Thyroid gland (tissue), 4 donors: ENCODE data around the gene BACH2. TPM values are rescaled to one million over a fixed set of nuclear protein-coding genes. Genes with fewer than 3 reads are reported as not detected.

Source experiments
- DNase-seq, 2 donors: peaks; one replicate each; pipeline ENCODE4 v3.0.0-alpha.2; 2019
- H3K27ac ChIP-seq, 3 donors: fragments of 200-600 bp; sonication (generic); 1 replicate in 2 of 3; 2 replicates in 1 of 3; pipeline ENCODE4 v1.5.1; 2016 to 2019; ENCODE audit warnings: mild to moderate bottlenecking in 1 of 3, moderate library complexity in 1 of 3
- H3K27me3 ChIP-seq: fragments of 200-600 bp; sonication (generic); one replicate; pipeline ENCODE4 v1.5.1; 2019
- H3K36me3 ChIP-seq, 2 donors: fragments of 200-600 bp; sonication (generic); one replicate each; pipeline ENCODE4 v1.5.1; 2016 to 2019
- H3K4me1 ChIP-seq, 2 donors: fragments of 200-600 bp; sonication (generic); one replicate each; pipeline ENCODE4 v1.5.1; 2017 to 2019
- H3K4me3 ChIP-seq, 3 donors: fragments of 200-600 bp; sonication (generic); replicated peaks in 1 of 3; 1 replicate in 2 of 3; 2 replicates in 1 of 3; pipeline ENCODE4 v1.5.1; 2016; ENCODE audit warnings: mild to moderate bottlenecking in 1 of 3
- H3K9me3 ChIP-seq: fragments of 200-600 bp; sonication (generic); one replicate; pipeline ENCODE4 v1.5.1; 2017
- POLR2A ChIP-seq, 2 donors: fragments of 450-650 bp; IDR thresholded peaks; one replicate each; pipeline ENCODE4 v1.6.1; 2017; ENCODE audit warnings: antibody characterized with exemption in 2 of 2, mild to moderate bottlenecking in 2 of 2, moderate library complexity in 1 of 2
- WGBS, 2 donors: methylation state at CpG; one replicate each; pipeline ENCODE4 v1.1.5; 2017; 5-methylcytosine and 5-hydroxymethylcytosine counted together
- intact Hi-C: fragments of 100-400 bp; cut with DNase I; formaldehyde crosslinking; loops from one replicate; pipeline ENCODE4 v1.15.1; 2023
- total RNA-seq, 4 donors: library from RNA; depleted of rRNA; stranded (reverse); fragments of >200 nt; gene quantifications; one replicate each; pipeline ENCODE4 v1.2.3, GENCODE V29; 2016
- TF ChIP-seq, protein P1 (sequence below), 6 experiments: fragments of 200-600 bp in 3 of 6; fragments of 450-650 bp in 3 of 6; sonication (generic) in 3 of 6; IDR thresholded peaks; one replicate each; pipeline ENCODE4 v1.5.1; 2016 to 2019; ENCODE audit warnings: antibody characterized with exemption in 6 of 6, mild to moderate bottlenecking in 2 of 6, inconsistent platforms in 1 of 6, moderate library complexity in 1 of 6

BACH2 gene
- total RNA-seq, 4 donors from 2014 or later: 0.98 to 6.6 (median 3.9) TPM

- no peak for TF ChIP-seq POLR2A (IDR thresholded peaks at IDR 0.05)
- TF ChIP-seq, protein P1, sequence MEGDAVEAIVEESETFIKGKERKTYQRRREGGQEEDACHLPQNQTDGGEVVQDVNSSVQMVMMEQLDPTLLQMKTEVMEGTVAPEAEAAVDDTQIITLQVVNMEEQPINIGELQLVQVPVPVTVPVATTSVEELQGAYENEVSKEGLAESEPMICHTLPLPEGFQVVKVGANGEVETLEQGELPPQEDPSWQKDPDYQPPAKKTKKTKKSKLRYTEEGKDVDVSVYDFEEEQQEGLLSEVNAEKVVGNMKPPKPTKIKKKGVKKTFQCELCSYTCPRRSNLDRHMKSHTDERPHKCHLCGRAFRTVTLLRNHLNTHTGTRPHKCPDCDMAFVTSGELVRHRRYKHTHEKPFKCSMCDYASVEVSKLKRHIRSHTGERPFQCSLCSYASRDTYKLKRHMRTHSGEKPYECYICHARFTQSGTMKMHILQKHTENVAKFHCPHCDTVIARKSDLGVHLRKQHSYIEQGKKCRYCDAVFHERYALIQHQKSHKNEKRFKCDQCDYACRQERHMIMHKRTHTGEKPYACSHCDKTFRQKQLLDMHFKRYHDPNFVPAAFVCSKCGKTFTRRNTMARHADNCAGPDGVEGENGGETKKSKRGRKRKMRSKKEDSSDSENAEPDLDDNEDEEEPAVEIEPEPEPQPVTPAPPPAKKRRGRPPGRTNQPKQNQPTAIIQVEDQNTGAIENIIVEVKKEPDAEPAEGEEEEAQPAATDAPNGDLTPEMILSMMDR (IDR thresholded peaks at IDR 0.05): no peak
- intact Hi-C loops: no loop called here
- DNase-seq: no peak
- Histone ChIP-seq H3K9me3 (no peaks in the 10 kb centered on the region), H3K4me3 (no peak overlapping the region), H3K36me3 (no peaks in the 10 kb centered on the region), H3K4me1 (no peaks in the 10 kb centered on the region), H3K27ac (no peak overlapping the region), H3K27me3 (no peaks in the 10 kb centered on the region)
- WGBS, 2 donors: 80% methylated on average over 5 of the region's 5 CpGs
These were observed 139.8 kb downstream of the BACH2 start for GRCh38 chr6:90156861-90157260.

GRCh38 chr6:90154755-90155470, 141.7 kb downstream of the BACH2 start:
- no peak for TF ChIP-seq POLR2A (IDR thresholded peaks at IDR 0.05)
- TF ChIP-seq, protein P1 (IDR thresholded peaks at IDR 0.05): no peak
- DNase-seq: no peak
- no peaks in the 10 kb centered on the region for H3K4me1 ChIP-seq
- H3K9me3 ChIP-seq: no peaks in the 10 kb centered on the region
- H3K4me3 ChIP-seq: no peak overlapping the region
- 80 to 92% methylated on average over 8 of the region's 8 CpGs for WGBS, 2 donors
- no peaks in the 10 kb centered on the region for H3K27me3 ChIP-seq
- intact Hi-C loops: no loop called here
- H3K36me3 ChIP-seq: no peaks in the 10 kb centered on the region
- no peak overlapping the region for H3K27ac ChIP-seq

DNA sequence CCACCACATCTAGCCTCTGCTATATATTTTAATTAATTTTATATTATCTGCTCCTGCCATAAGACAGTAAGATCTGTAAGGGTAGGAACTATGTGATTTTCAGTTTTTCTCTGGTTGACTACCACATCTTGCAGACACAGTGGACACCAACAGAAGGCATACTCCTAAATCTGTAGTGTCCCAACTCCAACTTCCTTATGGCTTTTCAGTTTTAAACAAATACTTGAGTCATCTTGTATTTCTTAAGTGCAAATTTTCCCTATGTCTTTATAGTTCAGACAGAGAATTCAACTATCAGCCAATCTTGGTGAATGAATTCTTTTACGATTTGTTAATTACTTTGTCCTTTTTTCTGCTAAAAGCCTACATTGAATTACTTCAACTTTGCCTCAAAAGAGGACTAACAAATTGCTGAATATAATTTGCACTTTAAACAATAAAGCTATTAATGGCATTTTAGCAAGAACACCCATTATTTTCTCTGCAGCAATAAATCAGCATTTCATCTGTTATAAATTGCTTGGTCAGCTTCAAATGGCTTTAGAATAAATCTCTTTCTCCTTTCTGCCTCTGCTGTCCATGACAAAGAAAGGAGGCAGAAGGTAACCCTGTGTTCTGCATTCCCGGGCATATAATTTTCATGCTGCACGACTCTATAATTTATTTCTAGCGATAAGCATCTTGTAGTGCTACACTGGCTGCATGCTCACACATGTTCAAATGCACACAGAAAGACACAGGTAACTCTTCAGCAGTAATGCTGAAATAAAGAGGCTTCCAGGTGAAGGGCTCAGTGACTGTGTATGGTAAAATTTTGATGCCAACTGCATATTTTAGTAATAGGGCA, 144.8 kb downstream of the BACH2 start:
- Histone ChIP-seq H3K9me3 (no peaks in the 10 kb centered on the region), H3K4me3 (no peak overlapping the region), H3K4me1 (no peaks in the 10 kb centered on the region), H3K27me3 (no peaks in the 10 kb centered on the region), H3K27ac (no peak overlapping the region), H3K36me3 (no peaks in the 10 kb centered on the region)
- intact Hi-C loops: no loop called here
- TF ChIP-seq, protein P1 (IDR thresholded peaks at IDR 0.05): no peak
- no peak for TF ChIP-seq POLR2A (IDR thresholded peaks at IDR 0.05)
- WGBS, 2 donors: 80 to 94% methylated on average over 4 of the region's 4 CpGs
- DNase-seq: no peak

DNA sequence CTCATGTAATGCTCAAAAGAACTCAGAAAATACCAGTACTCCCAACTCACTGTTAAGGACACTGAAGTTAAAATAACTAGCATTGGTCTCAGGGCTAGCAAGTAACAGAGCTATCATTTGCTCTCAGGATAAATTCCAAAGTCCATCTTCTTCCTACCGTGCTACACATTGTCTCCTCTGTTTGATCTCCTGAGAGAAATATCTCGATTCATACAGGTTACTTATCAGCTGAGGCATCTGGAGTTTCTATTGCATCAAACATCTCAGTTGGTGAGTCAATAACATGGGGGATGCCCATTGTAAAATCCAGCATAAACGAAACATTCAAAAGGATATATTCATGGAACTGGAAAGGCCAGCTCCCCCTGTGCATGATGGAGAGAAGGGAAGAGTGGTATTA, 147.4 kb downstream of the BACH2 start:
- Histone ChIP-seq H3K4me1 (no peaks in the 10 kb centered on the region), H3K4me3 (no peak overlapping the region), H3K27ac (no peak overlapping the region), H3K9me3 (no peaks in the 10 kb centered on the region), H3K36me3 (no peaks in the 10 kb centered on the region), H3K27me3 (no peaks in the 10 kb centered on the region)
- DNase-seq: no peak
- TF ChIP-seq POLR2A (IDR thresholded peaks at IDR 0.05): no peak
- TF ChIP-seq, protein P1 (IDR thresholded peaks at IDR 0.05): no peak
- WGBS, 2 donors: 73% methylated on average over 3 of the region's 3 CpGs
- intact Hi-C loops: no loop called here

GRCh38 chr6:90148867-90149266, 147.8 kb downstream of the BACH2 start:
- Histone ChIP-seq H3K4me3 (no peak overlapping the region), H3K9me3 (no peaks in the 10 kb centered on the region), H3K27ac (no peak overlapping the region), H3K4me1 (no peaks in the 10 kb centered on the region), H3K27me3 (no peaks in the 10 kb centered on the region), H3K36me3 (no peaks in the 10 kb centered on the region)
- no peak for TF ChIP-seq POLR2A (IDR thresholded peaks at IDR 0.05)
- 88 to 89% methylated on average over 5 of the region's 5 CpGs for WGBS, 2 donors
- DNase-seq: no peak
- intact Hi-C loops: no loop called here
